IMR-90 (cell line): ENCODE measurements around the gene ASTN2. TPM values are rescaled to one million over a fixed set of nuclear protein-coding genes. Genes with fewer than 3 reads are reported as not detected.

Experiments
- ATAC-seq: fragments of 200-7000 bp; cut with Tn5 transposase; 2 replicates; pipeline ENCODE4 v1.9.1; 2020; ENCODE audit warnings: low read depth, mild to moderate bottlenecking, moderate library complexity
- BruUV-seq: library from RNA; stranded (reverse); fragments of 400-500 nt; replicated peaks from 2 replicates; lab custom pipeline; 2021; lab: Mats Ljungman, UMichigan
- CTCF ChIA-PET: fragments of 300-600 bp; formaldehyde crosslinking; extraction: SDS; loops from one replicate; lab custom pipeline; 2021; ENCODE audit warnings: antibody characterized with exemption; lab: Yijun Ruan, JAX
- POLR2A ChIA-PET: fragments of 300-600 bp; sonication (Branson Sonifier 250); formaldehyde crosslinking; loops from one replicate; lab custom pipeline; 2022; ENCODE audit warnings: antibody characterized with exemption; ENCODE audit not compliant: unreplicated experiment; lab: Charles Lee
- DNase-seq: peaks from one replicate; pipeline ENCODE4 v3.0.0; 2013
- H2AFZ ChIP-seq: replicated peaks from 2 replicates; pipeline ENCODE3; 2013; ENCODE audit warnings: low read length, mild to moderate bottlenecking; ENCODE audit not compliant: poor library complexity
- H2AK5ac ChIP-seq: 2 replicates; pipeline ENCODE4 v1.6.1; 2013; ENCODE audit warnings: low read depth, low read length, inconsistent platforms
- H2AK9ac ChIP-seq: replicated peaks from 2 replicates; pipeline ENCODE3; 2013; ENCODE audit warnings: mild to moderate bottlenecking, low read depth, low read length, moderate library complexity; ENCODE audit not compliant: poor library complexity
- H2BK120ac ChIP-seq: 2 replicates; pipeline ENCODE4 v1.6.1; 2013; ENCODE audit warnings: low read depth, low read length, inconsistent platforms
- H2BK15ac ChIP-seq: 3 replicates; pipeline ENCODE4 v1.6.1; 2013; ENCODE audit warnings: low read depth, low read length, inconsistent platforms
- H2BK20ac ChIP-seq: 2 replicates; pipeline ENCODE4 v1.6.1; 2013; ENCODE audit warnings: low read depth, mild to moderate bottlenecking, inconsistent platforms, low read length, moderate library complexity
- H2BK5ac ChIP-seq: 2 replicates; pipeline ENCODE4 v1.6.1; 2013; ENCODE audit warnings: mild to moderate bottlenecking, low read depth, low read length, inconsistent platforms; ENCODE audit not compliant: poor library complexity, severe bottlenecking
- H3K14ac ChIP-seq: replicated peaks from 2 replicates; pipeline ENCODE4 v1.6.1; 2013; ENCODE audit warnings: low read depth, low read length, inconsistent platforms
- H3K18ac ChIP-seq: 2 replicates; pipeline ENCODE4 v1.6.1; 2013; ENCODE audit warnings: low read depth, low read length, control low read depth
- H3K23ac ChIP-seq: 2 replicates; pipeline ENCODE4 v1.6.1; 2013; ENCODE audit warnings: low read depth, low read length, inconsistent platforms
- H3K27ac ChIP-seq: 2 replicates; pipeline ENCODE4 v1.5.1; 2013; ENCODE audit warnings: mild to moderate bottlenecking, control low read depth, low read length; ENCODE audit not compliant: insufficient read depth
- H3K27me3 ChIP-seq: 2 replicates; pipeline ENCODE4 v1.6.1; 2013; ENCODE audit warnings: low read length; ENCODE audit not compliant: control insufficient read depth, insufficient read depth
- H3K36me3 ChIP-seq: 2 replicates; pipeline ENCODE4 v1.6.1; 2013; ENCODE audit warnings: low read length, mixed read lengths; ENCODE audit not compliant: control insufficient read depth, insufficient read depth
- H3K4ac ChIP-seq: 2 replicates; pipeline ENCODE4 v1.6.1; 2013; ENCODE audit warnings: low read depth, low read length, inconsistent platforms
- H3K4me1 ChIP-seq: 2 replicates; pipeline ENCODE4 v1.6.1; 2013; ENCODE audit warnings: low read length, mixed read lengths; ENCODE audit not compliant: control insufficient read depth, insufficient read depth
- H3K4me2 ChIP-seq: 2 replicates; pipeline ENCODE4 v1.6.1; 2013; ENCODE audit warnings: low read depth, mild to moderate bottlenecking, control low read depth, low read length, moderate library complexity
- H3K4me3 ChIP-seq: 2 replicates; pipeline ENCODE4 v1.5.1; 2013; ENCODE audit warnings: low read depth, mild to moderate bottlenecking, control low read depth, low read length, moderate library complexity; ENCODE audit not compliant: insufficient read depth
- H3K56ac ChIP-seq: 2 replicates; pipeline ENCODE4 v1.6.1; 2013; ENCODE audit warnings: low read length, inconsistent platforms; ENCODE audit not compliant: insufficient read depth; ENCODE audit errors: extremely low read depth
- H3K79me1 ChIP-seq, 2 experiments: 2 replicates each; pipeline ENCODE4 v1.6.1; 2013; ENCODE audit warnings: low read length in 2 of 2, inconsistent platforms in 1 of 2, low read depth in 1 of 2
- H3K9ac ChIP-seq: 2 replicates; pipeline ENCODE4 v1.6.1; 2013; ENCODE audit warnings: low read depth, low read length, control low read depth
- H3K9me1 ChIP-seq: 2 replicates; pipeline ENCODE4 v1.6.1; 2013; ENCODE audit warnings: low read length, inconsistent platforms; ENCODE audit not compliant: insufficient read depth
- H3K9me3 ChIP-seq: 2 replicates; pipeline ENCODE4 v1.6.1; 2013; ENCODE audit warnings: low read length; ENCODE audit not compliant: control insufficient read depth, insufficient read depth
- H4K20me1 ChIP-seq: 2 replicates; pipeline ENCODE4 v1.6.1; 2013; ENCODE audit warnings: low read length, inconsistent platforms; ENCODE audit not compliant: insufficient read depth
- H4K5ac ChIP-seq: 2 replicates; pipeline ENCODE4 v1.6.1; 2013; ENCODE audit warnings: mild to moderate bottlenecking, low read depth, low read length, control low read depth
- H4K8ac ChIP-seq, 2 experiments: 2 replicates each; pipeline ENCODE4 v1.6.1; 2013; ENCODE audit warnings: low read depth in 2 of 2, low read length in 2 of 2, control low read depth in 1 of 2, inconsistent platforms in 1 of 2
- H4K91ac ChIP-seq: 2 replicates; pipeline ENCODE4 v1.6.1; 2013; ENCODE audit warnings: low read depth, low read length, inconsistent platforms; ENCODE audit not compliant: insufficient read depth
- MAZ ChIP-seq: IDR thresholded peaks from 2 replicates; pipeline ENCODE4 v1.6.1; 2012; ENCODE audit warnings: low read depth, mild to moderate bottlenecking, low read length, improper control_type of control experiment, moderate library complexity, borderline replicate concordance
- MXI1 ChIP-seq: IDR thresholded peaks from 2 replicates; pipeline ENCODE4 v1.6.1; 2012; ENCODE audit warnings: low read depth, mild to moderate bottlenecking, low read length, moderate library complexity, borderline replicate concordance
- RCOR1 ChIP-seq: IDR thresholded peaks from 2 replicates; pipeline ENCODE4 v1.6.1; 2012; ENCODE audit warnings: mild to moderate bottlenecking, low read length, improper control_type of control experiment; ENCODE audit not compliant: insufficient replicate concordance
- SMC3 ChIP-seq: fragments of 150-350 bp; IDR thresholded peaks from 2 replicates; pipeline ENCODE4 v1.6.1; 2016; ENCODE audit warnings: low read depth, mild to moderate bottlenecking, antibody characterized with exemption, low read length, moderate library complexity
- WGBS, 2 experiments: methylation state at CpG; one replicate each; pipeline versions ENCODE4 v1.1.5 to v1.1.7; 2013; ENCODE audit warnings: missing lambda C conversion rate in 2 of 2; ENCODE audit not compliant: insufficient read length in 1 of 2; ENCODE audit errors: extremely low coverage in 2 of 2; 5-methylcytosine and 5-hydroxymethylcytosine counted together
- dilution Hi-C: fragments of 300-500 bp; cut with HindIII; formaldehyde crosslinking; loops from one replicate; pipeline ENCODE4 v1.14.3; 2018; ENCODE audit warnings: low sequenced_read_pairs; ENCODE audit not compliant: unreplicated experiment
- in situ Hi-C: fragments of 300-500 bp; cut with MboI; formaldehyde crosslinking; loops from 3 replicates; pipeline ENCODE4 v1.14.3; 2019; ENCODE audit warnings: low sequenced_read_pairs, inconsistent platforms, mixed read lengths
- intact Hi-C: fragments of 100-400 bp; cut with micrococcal nuclease; formaldehyde crosslinking; loops from 2 replicates; pipeline ENCODE4 v1.10.0; 2022
- polyA plus RNA-seq, 3 experiments: library from polyadenylated mRNA; depleted of rRNA; stranded (reverse); fragments of >200 nt; gene quantifications; 2 replicates each; pipeline ENCODE4 v1.2.3, GENCODE V29; 2012; ENCODE audit warnings: low replicate concordance in 1 of 3
- total RNA-seq: library from RNA; depleted of rRNA; stranded (reverse); fragments of >200 nt; gene quantifications from 2 replicates; pipeline ENCODE4 v1.2.3, GENCODE V29; 2012

Gene ASTN2
- total and polyA plus RNA-seq, 2 of the 4 experiments (the other 2 are of a cell fraction) = 3.8 to 6.8 TPM

GRCh38 chr9:116484492-116485061 lies 930.3 kb downstream of the ASTN2 start:
- no CpG with 5 or more reads among the region's 8 CpGs for WGBS, 2 experiments
- Histone ChIP-seq H4K91ac (no peak overlapping the region), H3K14ac (no peak overlapping the region), H2BK120ac (no peak overlapping the region), H4K5ac (no peak overlapping the region), H2AK9ac (no peak overlapping the region), H2BK15ac (no peak overlapping the region), H3K23ac (no peak overlapping the region), H3K27ac (no peak overlapping the region), H2AFZ (no peak overlapping the region), H3K4me1 (peaks cover 3% of the 10 kb centered on the region; the same call in 1 of the 2 replicates), H3K36me3 (no peaks in the 10 kb centered on the region), H3K79me1 (no peaks in the 10 kb centered on the region), H3K27me3 (no peaks in the 10 kb centered on the region; the same call in 1 of the 2 replicates), H3K56ac (no peak overlapping the region), H3K9me1 (no peaks in the 10 kb centered on the region), H4K20me1 (no peaks in the 10 kb centered on the region), H3K4me3 (no peak overlapping the region), H3K4ac (no peak overlapping the region), H4K8ac (no peak overlapping the region), H3K9me3 (no peaks in the 10 kb centered on the region), H2BK20ac (no peak overlapping the region), H3K4me2 (no peak overlapping the region), H3K18ac (no peak overlapping the region), H2BK5ac (no peak overlapping the region), H2AK5ac (no peak overlapping the region), H3K9ac (no peak overlapping the region)
- intact Hi-C loops = no loop called here
- DNase-seq (no peak), ATAC-seq (no peak)
- TF ChIP-seq MXI1 (no peak), RCOR1 (no peak), MAZ (no peak), SMC3 (no peak)
- CTCF ChIA-PET = interaction anchor here (0.7 kb wide), 1 partner anchor 62 kb away, joined by 3 read pairs; no protein-coding TSS in a partner anchor
- no TSS peak for BruUV-seq
- POLR2A ChIA-PET = no interaction called here
- dilution Hi-C loops = no loop called here
- in situ Hi-C loops = no loop called here
